Activated T-helper 9 cell treated with anti-CD3 and anti-CD28 coated beads, Interleukin-2, amount 50 U/mL, for 16 hours (primary cell): ENCODE results near the gene ATOH8.

Source experiments
- DNase-seq: peaks from one replicate; pipeline ENCODE4 v3.0.0-alpha.2; 2020; ENCODE audit warnings: low read depth

The ATOH8 gene

GRCh38 chr2:85786865-85787264 lies 33.1 kb downstream of the ATOH8 start:
- DNase-seq = no peak

GRCh38 chr2:85787282-85787980 lies 33.6 kb downstream of the ATOH8 start:
- no peak for DNase-seq

GRCh38 chr2:85787981-85788340 lies 34.2 kb downstream of the ATOH8 start:
- DNase-seq = no peak

- no peak for DNase-seq
Measured at GRCh38 chr2:85788603-85789002, 34.8 kb downstream of the ATOH8 start.

GRCh38 chr2:85789271-85789670 lies 35.5 kb downstream of the ATOH8 start:
- no peak for DNase-seq

GRCh38 chr2:85790032-85790431 lies 36.2 kb downstream of the ATOH8 start:
- no peak for DNase-seq

DNA sequence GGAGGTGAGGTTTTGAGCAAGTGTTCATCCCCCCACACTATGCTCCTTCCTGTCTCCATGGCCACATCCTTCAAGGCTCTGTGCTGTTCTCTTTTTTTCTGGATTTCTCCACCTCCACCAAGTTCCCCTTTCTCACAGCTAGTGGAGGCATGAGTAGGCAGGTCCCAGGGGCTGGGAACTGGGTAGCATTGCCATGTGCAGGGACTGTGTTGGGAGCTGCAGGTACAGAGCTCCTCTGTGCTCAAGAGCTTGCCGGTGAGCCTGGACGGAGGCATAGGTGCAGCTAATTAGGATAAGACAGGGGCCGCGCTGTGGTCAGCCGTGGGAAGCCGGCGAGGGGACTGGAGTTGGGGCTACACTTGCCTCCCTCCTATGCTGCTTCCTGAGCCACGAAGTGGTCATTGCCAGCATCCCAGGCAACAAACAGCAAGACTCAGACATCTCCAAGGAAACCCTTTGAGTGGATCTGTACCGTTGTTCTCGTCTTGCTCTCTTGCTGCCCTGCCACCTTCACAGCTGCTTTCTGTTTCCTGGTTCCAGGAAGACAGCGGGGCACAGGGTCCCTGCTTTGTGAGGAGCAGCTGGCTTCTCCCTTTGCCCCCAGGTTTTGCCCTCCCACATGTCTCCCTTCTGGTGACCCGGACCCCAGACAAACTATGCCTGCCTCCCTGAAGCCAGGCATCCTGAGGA lies 36.9 kb downstream of the ATOH8 start:
- no peak for DNase-seq

DNA sequence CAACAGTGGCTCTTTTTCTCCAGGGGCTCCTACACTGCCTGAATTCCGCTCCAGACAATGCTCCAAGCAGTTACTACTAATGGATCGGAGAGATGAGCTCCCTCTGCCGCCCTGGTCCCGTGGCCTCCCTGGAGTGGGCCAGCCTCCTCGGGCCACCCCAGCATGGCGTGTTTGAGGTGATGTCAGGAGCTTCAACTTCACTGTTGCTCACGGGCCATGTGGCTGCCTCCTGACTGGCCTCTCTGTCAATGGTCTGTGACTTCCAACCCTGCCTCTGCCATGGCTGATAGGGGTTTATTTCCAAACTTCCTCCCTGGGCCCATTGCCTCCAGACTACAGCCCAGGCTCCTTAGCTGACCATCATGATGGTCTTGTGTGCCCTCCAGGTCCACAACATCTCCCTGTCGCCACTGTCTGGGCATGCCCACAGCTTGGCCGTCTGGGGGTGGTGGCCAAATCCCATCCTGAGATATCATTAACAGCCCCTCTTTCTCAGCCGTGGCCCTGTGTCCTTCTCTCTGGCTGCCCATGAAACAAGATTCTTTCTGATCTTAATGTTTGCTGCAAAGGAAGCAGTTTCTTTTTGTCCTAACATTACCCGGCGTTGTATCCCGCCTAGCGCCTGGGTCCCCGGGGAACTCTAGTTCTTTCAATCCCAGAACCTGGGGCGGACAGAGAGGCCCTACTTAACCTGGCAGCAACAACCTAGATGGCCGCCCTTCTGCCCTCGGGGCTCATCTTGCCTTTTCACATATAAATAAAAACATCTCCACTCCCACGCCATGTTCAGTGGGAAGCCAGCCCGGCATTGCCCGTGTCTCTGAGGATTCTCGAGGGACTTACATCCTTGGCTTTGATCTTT lies 38.1 kb downstream of the ATOH8 start:
- DNase-seq = no peak

DNA sequence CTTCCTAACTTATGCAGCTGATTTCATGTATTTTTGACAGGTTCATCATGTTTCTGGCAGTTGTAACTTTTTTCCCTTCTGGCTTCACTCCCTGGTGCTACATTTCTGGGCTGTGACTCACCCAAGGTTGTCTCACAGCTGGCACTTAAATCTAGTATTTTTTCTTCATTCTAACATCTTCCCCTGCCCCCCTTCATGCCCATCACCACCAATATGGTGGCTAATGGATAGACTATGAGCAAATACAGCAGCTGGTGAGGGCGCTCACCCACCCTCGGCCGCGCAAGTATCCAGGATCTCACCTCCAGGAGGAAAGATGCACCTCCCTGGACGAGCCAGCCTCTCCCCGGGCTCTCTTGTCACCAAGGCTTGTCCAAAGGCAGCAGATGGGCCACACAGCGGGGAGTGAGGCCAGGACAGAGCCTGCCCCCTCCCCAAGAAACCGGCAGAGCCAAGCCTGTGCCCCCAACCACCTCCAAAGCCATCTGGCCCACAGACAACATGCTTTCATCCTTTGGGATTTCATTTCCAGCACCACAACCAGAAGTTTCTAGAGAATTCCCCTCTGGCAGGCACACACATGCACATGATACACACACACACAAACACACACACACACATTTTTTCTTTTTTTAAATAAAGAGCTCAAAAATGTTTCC lies 39.1 kb downstream of the ATOH8 start:
- DNase-seq = no peak

DNA sequence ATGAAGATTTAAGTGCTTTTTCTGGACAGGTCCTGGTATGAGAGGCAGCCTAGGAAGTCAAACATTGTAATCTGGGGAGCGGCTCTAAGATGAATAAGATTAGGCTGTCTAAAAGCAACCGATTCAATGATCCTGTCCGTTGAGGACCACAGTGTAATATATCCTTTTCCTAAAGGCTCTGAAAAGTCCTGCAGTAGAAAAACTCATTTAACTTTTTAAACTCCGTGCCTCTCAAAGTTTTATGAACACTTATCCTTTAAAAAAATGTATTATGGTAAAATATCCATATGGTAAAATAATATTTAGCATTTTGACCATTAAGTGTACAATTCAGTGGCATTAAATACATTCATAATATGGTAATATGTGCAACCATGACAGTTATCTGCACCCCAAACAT lies 39.8 kb downstream of the ATOH8 start:
- DNase-seq = no peak

- no peak for DNase-seq
Measured at GRCh38 chr2:85794038-85794441, 40.2 kb downstream of the ATOH8 start.

- no peak for DNase-seq
Measured at GRCh38 chr2:85794491-85795121, 40.8 kb downstream of the ATOH8 start.

- no peak for DNase-seq
Measured at GRCh38 chr2:85795331-85796045, 41.7 kb downstream of the ATOH8 start.

DNA sequence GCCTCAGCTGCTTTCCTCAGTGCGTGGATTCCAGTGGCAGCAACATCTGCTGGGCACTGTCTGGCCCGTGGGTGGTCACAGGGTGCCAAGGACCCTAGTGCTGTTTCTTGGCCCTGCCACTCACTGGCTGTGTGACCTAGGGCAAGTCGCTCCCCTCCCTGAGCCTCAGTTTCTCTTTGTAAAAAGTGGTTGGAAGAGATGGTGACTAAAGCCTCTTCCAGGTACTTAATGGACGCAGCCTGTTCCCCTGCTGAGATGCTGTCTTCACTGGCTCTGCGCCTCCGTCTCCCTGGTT lies 42.2 kb downstream of the ATOH8 start:
- no peak for DNase-seq

DNA sequence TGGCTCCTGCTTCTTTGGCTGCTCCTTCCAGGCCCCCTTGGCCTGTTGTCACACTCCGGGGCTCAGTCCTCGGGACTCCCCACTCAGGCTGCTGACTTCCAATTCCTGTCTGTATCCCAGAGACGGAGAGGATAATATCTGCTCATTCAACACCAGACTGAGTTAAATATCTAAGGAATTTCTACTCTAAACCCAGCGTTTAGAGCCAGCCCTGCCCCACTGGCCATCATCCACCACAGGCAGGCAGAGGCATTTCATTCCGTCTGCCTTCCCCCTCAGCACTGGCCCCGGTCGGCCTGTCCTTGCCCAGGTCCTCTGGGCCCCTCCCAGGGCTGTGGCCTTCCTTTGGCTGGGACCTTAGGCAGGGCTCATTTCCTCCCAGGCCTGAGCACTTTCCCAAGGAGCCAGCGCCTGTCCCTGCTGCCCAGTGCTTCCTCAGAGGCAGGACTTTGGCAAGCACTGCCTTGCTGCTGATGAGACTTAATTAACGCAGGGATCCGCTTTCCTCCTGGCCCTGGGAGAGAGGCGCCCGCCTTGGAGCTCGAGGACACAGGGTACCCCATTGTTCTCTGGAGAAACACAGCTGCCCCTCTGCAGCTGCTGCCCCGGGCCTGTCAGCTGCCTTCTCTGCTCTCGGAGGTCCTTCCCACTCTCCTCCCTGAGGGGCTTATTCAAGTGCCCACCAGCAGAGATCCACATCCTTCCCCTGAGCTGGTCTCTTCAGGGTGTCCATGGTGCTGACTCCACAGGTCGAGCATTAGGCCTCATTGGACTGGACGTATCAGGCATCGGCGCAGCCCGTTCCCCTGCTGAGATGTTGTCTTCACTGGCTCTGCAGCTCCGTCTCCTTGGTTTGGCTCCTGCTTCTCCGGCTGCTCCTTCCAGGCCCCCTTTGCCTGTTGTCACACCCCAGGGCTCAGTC lies 42.8 kb downstream of the ATOH8 start:
- no peak for DNase-seq

GRCh38 chr2:85797263-85797660 lies 43.5 kb downstream of the ATOH8 start:
- no peak for DNase-seq

GRCh38 chr2:85797921-85798320 lies 44.1 kb downstream of the ATOH8 start:
- DNase-seq = no peak

- no peak for DNase-seq
Measured at GRCh38 chr2:85799215-85799956, 45.6 kb downstream of the ATOH8 start.

DNA sequence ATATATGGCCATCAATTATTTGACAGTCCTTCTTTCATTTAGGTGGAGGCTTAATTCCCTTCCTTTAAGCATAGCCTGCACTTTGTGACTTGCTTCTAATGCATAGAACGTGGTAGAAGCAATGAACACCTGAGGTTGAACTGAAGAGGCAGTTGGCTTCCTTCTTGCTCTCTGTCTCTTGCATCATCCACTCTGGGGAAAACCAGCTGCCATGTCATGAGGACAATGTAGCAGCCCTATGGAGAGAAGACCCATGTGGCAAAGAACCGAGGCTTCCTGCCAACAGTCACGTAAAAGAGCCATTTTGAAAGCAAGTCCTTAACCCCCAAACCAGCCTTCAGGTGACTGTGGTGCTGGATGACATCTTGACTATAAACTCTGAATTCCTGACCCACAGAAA lies 46.8 kb downstream of the ATOH8 start:
- DNase-seq = no peak

- DNase-seq = no peak
Measured at GRCh38 chr2:85801871-85802270, 48.1 kb downstream of the ATOH8 start.
